Cardiac fibroblast (primary cell): ENCODE data around the gene C10orf71.

Experiments used
- DNase-seq, 2 donors: peaks; one replicate each; pipeline versions ENCODE4 v3.0.0 to v3.0.0-alpha.2; 2010; ENCODE audit warnings: low read depth in 2 of 2
- H3K4me3 ChIP-seq, 2 donors: replicated peaks in 1 of 2; 1 replicate in 1 of 2; 2 replicates in 1 of 2; pipeline ENCODE4 v1.5.1; 2011; ENCODE audit warnings: low read depth in 2 of 2, low read length in 2 of 2, mild to moderate bottlenecking in 2 of 2, moderate library complexity in 1 of 2
- CTCF ChIP-seq: IDR thresholded peaks from one replicate; pipeline ENCODE4 v1.5.1; 2011; ENCODE audit warnings: low read depth, mild to moderate bottlenecking, low read length, inconsistent platforms

C10orf71 gene

GRCh38 chr10:49302088-49302487 is 3.1 kb downstream of the C10orf71 start:
- no peak for DNase-seq
- TF ChIP-seq CTCF: no peak
- H3K4me3 ChIP-seq: no peak overlapping the region

GRCh38 chr10:49303711-49304110 is 4.7 kb downstream of the C10orf71 start:
- DNase-seq: no peak
- no peak overlapping the region for H3K4me3 ChIP-seq
- TF ChIP-seq CTCF: no peak

- no peak for TF ChIP-seq CTCF
- no peak for DNase-seq
- H3K4me3 ChIP-seq: no peak overlapping the region
Measured at GRCh38 chr10:49304137-49304536, 5.2 kb downstream of the C10orf71 start.

- TF ChIP-seq CTCF: no peak
- no peak for DNase-seq
- no peak overlapping the region for H3K4me3 ChIP-seq
Measured at GRCh38 chr10:49307921-49308320, 9.0 kb downstream of the C10orf71 start.

- TF ChIP-seq CTCF: no peak
- H3K4me3 ChIP-seq: no peak overlapping the region
- no peak for DNase-seq
Measured at GRCh38 chr10:49308881-49309280, 9.9 kb downstream of the C10orf71 start.

- no peak for DNase-seq
Measured at GRCh38 chr10:49309691-49310411, 10.9 kb downstream of the C10orf71 start.

More at GRCh38 chr10:49309691-49310411, 10.9 kb downstream of the C10orf71 start:
- TF ChIP-seq CTCF: no peak
- no peak overlapping the region for H3K4me3 ChIP-seq
